Cardiac muscle cell (in vitro differentiated cells and primary cell): ENCODE results near the gene PATE4. TPM values are rescaled to one million over a fixed set of nuclear protein-coding genes. Genes with fewer than 3 reads are reported as not detected.

Experiments
- DNase-seq, 2 donors: peaks; one replicate each; pipeline versions ENCODE4 v3.0.0 to v3.0.0-alpha.2; 2010 to 2017; ENCODE audit warnings: low read depth in 1 of 2, low spot score in 1 of 2
- H3K27ac ChIP-seq: fragments of 200-600 bp; sonication (generic); 2 replicates; pipeline ENCODE4 v1.5.1; 2016
- H3K27me3 ChIP-seq: fragments of 200-600 bp; sonication (generic); 2 replicates; pipeline ENCODE4 v1.6.0; 2016; ENCODE audit warnings: control low read depth
- H3K36me3 ChIP-seq: fragments of 200-600 bp; sonication (generic); 2 replicates; pipeline ENCODE4 v1.5.1; 2016; ENCODE audit warnings: control low read depth
- H3K4me1 ChIP-seq: fragments of 200-600 bp; sonication (generic); 2 replicates; pipeline ENCODE4 v1.8.1; 2017; ENCODE audit warnings: low read depth, mild to moderate bottlenecking, mixed run types
- H3K4me3 ChIP-seq: fragments of 200-600 bp; sonication (generic); 2 replicates; pipeline ENCODE4 v1.5.1; 2016; ENCODE audit warnings: mild to moderate bottlenecking
- H3K9me3 ChIP-seq: fragments of 200-600 bp; sonication (generic); 2 replicates; pipeline ENCODE4 v1.5.1; 2017; ENCODE audit warnings: low read depth, mild to moderate bottlenecking, control low read depth
- CTCF ChIP-seq: IDR thresholded peaks from 2 replicates; pipeline ENCODE4 v1.5.1; 2012; ENCODE audit warnings: low read depth, mild to moderate bottlenecking, low read length
- polyA plus RNA-seq: library from polyadenylated mRNA; unstranded; fragments of >200 nt; fragmentation: Nextera tagmentation; extraction: Ambion mirVana; gene quantifications from 2 replicates; pipeline ENCODE4 v1.2.1, GENCODE V29; 2016
- total RNA-seq: library from RNA; depleted of rRNA; stranded (reverse); fragments of >200 nt; gene quantifications from 2 replicates; pipeline ENCODE4 v1.2.3, GENCODE V29; 2016

PATE4 gene, protein sequence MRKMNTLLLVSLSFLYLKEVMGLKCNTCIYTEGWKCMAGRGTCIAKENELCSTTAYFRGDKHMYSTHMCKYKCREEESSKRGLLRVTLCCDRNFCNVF
- not detected in 2 replicates for total RNA-seq
- polyA plus RNA-seq = not detected in 2 replicates

DNA sequence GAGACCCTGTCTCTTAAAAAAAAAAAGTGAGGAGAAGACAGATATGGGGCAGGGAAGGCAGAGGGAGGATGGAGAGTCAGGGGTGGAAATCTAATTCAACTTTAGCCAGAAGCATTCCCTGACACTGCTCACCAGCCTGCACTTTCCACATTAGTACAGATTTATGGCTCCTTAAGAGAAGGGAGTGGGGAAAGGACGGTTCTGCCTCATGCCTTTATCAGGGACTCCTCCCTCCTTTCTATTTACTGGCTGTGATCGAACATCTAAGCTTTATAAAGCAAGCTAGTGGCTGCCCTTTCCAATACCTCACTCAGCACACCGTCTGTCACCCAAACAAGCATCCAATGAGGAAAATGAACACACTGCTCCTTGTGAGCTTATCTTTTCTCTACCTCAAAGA lies at the start of gene PATE4:
Gene PATE4, plus strand, starts transcription at position 301 of the 400 bp plus-strand sequence. Its CDS starts 44 bp downstream, at position 345.
- TF ChIP-seq CTCF = no peak
- no peak for DNase-seq
- no peak within 1 kb of the TSS for H3K27ac ChIP-seq

DNA sequence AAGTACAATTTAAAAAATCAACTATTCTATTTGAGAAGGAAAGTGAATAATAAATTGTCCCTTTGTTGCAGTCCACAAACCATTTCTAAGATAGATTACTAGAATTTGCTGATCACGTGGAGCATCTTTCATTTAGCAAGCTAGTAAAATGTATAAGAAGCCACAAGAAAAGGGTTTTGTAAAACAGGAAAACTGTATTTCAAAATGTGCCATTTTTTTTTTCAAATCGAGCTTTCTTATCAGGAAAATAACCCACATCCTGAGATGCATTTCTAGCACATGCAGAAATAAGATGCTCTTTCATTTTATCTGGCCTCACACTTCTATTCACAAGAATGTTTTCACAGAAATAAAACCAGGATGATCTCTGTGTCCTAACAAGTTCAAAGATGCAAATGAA lies 48.4 kb upstream of the PATE4 start:
- no peak for TF ChIP-seq CTCF

More for the DNA sequence above, at the start of gene PATE4:
- no peaks in the 10 kb centered on the region for H3K4me1 ChIP-seq
- H3K4me3 ChIP-seq = no peak within 1 kb of the TSS
- H3K9me3 ChIP-seq = no peaks in the 10 kb centered on the region
- H3K36me3 ChIP-seq = no peaks in the 10 kb centered on the region
- H3K27me3 ChIP-seq = no peaks in the 10 kb centered on the region

GRCh38 chr11:125787827-125788226 lies 45.3 kb upstream of the PATE4 start, which contains the start of gene PATE3:
Gene PATE3 (plus strand): TSS chr11:125788127. CDS start chr11:125788152, 25 bp downstream.
- TF ChIP-seq CTCF = no peak
- Histone ChIP-seq H3K9me3 (no peaks in the 10 kb centered on the region), H3K36me3 (no peaks in the 10 kb centered on the region), H3K27me3 (no peaks in the 10 kb centered on the region), H3K27ac (no peak within 1 kb of the TSS), H3K4me1 (no peaks in the 10 kb centered on the region), H3K4me3 (no peak within 1 kb of the TSS)
- no peak for DNase-seq

More for the DNA sequence above, 48.4 kb upstream of the PATE4 start:
- no peaks in the 10 kb centered on the region for H3K9me3 ChIP-seq
- peak in 1 of 2 donors; percentile 21 for DNase-seq
- no peak overlapping the region for H3K4me3 ChIP-seq
- H3K27ac ChIP-seq = no peak overlapping the region
- no peaks in the 10 kb centered on the region for H3K27me3 ChIP-seq
- H3K4me1 ChIP-seq = no peaks in the 10 kb centered on the region
- H3K36me3 ChIP-seq = no peaks in the 10 kb centered on the region

DNA sequence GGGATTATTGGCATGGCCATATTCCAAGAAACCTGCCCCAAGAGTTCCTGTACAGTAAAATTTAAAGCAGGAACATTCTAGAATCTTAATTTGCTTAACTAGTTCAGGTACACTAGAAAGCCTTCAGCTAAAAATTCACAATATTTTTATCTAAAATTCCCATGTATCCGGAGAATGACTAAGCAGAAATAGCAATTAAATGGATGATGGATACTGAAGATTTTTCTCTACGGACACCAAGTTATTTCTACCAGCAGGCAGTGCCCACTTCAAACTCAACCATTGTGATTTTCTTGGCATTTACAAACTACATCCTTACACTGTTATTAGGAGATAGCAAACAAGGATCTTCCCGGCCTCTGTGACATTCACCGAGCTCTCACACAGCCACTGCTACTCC lies 42.3 kb upstream of the PATE4 start:
- no peak for DNase-seq
- no peaks in the 10 kb centered on the region for H3K36me3 ChIP-seq

GRCh38 chr11:125797641-125798040 lies 35.5 kb upstream of the PATE4 start:
- H3K9me3 ChIP-seq = peaks cover 5% of the 10 kb centered on the region
- H3K27ac ChIP-seq = no peak overlapping the region
- DNase-seq = no peak

More for the DNA sequence above, 42.3 kb upstream of the PATE4 start:
- TF ChIP-seq CTCF = no peak
- H3K9me3 ChIP-seq = no peaks in the 10 kb centered on the region
- H3K27ac ChIP-seq = no peak overlapping the region
- H3K27me3 ChIP-seq = no peaks in the 10 kb centered on the region
- H3K4me1 ChIP-seq = no peaks in the 10 kb centered on the region
- no peak overlapping the region for H3K4me3 ChIP-seq

More at GRCh38 chr11:125797641-125798040, 35.5 kb upstream of the PATE4 start:
- Histone ChIP-seq H3K4me3 (no peak overlapping the region), H3K27me3 (no peaks in the 10 kb centered on the region), H3K36me3 (no peaks in the 10 kb centered on the region), H3K4me1 (no peaks in the 10 kb centered on the region)
- TF ChIP-seq CTCF = no peak
